RWPE1 (cell line): ENCODE data around the gene SLC2A13.

Experiments used
- CTCF ChIA-PET: fragments of 350-600 bp; sonication (Branson Sonifier 250); formaldehyde crosslinking; extraction: SDS; loops from one replicate; lab custom pipeline; 2021; lab: Yijun Ruan, JAX
- POLR2A ChIA-PET: fragments of 400-600 bp; formaldehyde crosslinking; extraction: SDS; loops from one replicate; lab custom pipeline; 2020; ENCODE audit warnings: antibody characterized with exemption; ENCODE audit not compliant: low non-redundant PET; lab: Yijun Ruan, JAX
- DNase-seq: peaks from one replicate; pipeline ENCODE4 v3.0.0; 2012; ENCODE audit warnings: low spot score
- H3K27ac ChIP-seq: fragments of 450-650 bp; 2 replicates; pipeline ENCODE4 v1.5.1; 2017
- TF ChIP-seq, protein P1 (sequence below): fragments of 450-650 bp; conservative IDR thresholded peaks from 2 replicates; pipeline ENCODE4 v1.5.1; 2017; ENCODE audit warnings: low read depth, mild to moderate bottlenecking

SLC2A13 gene

DNA sequence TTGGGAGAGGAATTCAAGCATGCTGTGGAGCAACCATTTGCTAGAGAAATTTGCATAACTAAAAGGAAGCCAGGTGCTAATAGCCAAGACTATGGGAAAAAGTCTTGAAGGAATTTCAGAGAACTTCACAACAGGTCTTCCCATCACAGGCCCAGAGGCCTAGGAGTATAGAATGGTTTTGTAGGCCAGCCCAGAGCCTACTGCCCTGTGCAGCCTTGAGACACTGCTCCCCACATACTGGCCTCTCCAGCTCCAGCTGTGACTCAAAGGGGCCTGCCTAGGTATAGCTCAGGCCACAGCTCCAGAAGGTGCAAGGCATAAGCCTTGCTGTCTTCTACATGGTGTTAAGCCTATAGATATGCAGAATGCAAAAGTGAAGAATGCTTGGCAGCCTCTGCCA lies 227.1 kb downstream of the SLC2A13 start:
- TF ChIP-seq, protein P1, sequence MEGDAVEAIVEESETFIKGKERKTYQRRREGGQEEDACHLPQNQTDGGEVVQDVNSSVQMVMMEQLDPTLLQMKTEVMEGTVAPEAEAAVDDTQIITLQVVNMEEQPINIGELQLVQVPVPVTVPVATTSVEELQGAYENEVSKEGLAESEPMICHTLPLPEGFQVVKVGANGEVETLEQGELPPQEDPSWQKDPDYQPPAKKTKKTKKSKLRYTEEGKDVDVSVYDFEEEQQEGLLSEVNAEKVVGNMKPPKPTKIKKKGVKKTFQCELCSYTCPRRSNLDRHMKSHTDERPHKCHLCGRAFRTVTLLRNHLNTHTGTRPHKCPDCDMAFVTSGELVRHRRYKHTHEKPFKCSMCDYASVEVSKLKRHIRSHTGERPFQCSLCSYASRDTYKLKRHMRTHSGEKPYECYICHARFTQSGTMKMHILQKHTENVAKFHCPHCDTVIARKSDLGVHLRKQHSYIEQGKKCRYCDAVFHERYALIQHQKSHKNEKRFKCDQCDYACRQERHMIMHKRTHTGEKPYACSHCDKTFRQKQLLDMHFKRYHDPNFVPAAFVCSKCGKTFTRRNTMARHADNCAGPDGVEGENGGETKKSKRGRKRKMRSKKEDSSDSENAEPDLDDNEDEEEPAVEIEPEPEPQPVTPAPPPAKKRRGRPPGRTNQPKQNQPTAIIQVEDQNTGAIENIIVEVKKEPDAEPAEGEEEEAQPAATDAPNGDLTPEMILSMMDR = no peak
- DNase-seq = no peak
- no peak overlapping the region for H3K27ac ChIP-seq
- CTCF ChIA-PET = no interaction called here
- POLR2A ChIA-PET = no interaction called here

DNA sequence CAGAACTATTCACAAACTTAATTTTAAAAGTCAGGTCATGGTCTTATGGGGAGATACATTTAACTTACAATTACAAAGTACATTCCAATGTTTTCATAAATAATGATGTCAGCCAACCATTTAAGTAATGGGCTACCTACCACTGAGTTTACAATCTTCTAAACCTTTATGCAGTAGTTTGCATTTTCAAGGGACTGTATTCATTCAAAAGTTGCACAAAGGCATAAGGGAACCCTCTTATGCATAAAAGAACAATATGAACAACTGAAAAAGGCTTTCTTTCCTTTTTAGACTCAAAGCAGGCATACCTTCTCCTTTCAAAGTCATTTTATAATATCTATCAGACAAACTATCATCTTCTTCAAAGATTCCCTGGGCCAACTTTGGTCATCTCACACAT lies 230.2 kb downstream of the SLC2A13 start:
- ChIA-PET POLR2A (no interaction called here), CTCF (no interaction called here)
- no peak for DNase-seq
- TF ChIP-seq, protein P1 = no peak
- H3K27ac ChIP-seq = no peak overlapping the region

DNA sequence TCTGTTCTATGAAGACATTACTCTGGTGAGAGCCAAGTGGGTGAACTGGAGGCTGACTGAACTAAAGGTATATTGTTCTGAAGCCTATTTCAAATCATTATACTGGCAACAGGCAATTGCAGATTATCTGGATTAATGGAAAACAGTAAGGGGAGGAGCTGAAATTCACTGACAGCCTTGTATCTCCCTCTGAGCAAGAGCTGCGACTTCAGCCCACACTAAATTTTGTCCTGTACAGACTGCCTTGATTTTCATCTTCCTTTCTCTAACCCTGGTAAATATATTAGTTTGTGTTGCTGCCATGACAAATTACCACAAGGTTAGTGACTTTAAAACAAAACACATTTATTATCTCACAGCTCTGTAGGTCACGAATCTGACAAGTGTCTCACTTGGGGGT lies 231.1 kb downstream of the SLC2A13 start:
- no peak for DNase-seq
- H3K27ac ChIP-seq = no peak overlapping the region
- CTCF ChIA-PET = no interaction called here
- TF ChIP-seq, protein P1 = no peak
- POLR2A ChIA-PET = no interaction called here

DNA sequence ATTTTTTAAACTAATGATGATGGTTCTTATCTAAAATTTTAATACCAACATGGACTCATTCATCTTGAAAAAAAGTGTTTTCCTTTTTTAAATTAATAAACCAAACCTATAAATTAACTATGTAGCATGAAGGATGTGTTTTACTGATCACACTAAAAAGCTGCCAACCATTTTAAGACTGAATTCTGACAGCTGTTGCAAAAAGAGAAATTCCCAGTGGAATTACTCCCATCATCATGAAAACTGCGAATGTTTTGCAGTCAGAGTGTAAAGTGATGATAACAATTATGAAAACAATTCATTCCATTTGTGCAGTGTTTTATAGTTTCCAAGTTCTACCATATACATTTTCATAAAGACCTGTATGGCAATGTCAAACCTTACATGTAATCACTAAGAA lies 232.8 kb downstream of the SLC2A13 start:
- TF ChIP-seq, protein P1 = no peak
- no peak for DNase-seq
- ChIA-PET CTCF (interaction anchor here (0.7 kb wide), 1 partner anchor 32 kb away, joined by 4 read pairs; no protein-coding TSS in a partner anchor), POLR2A (no interaction called here)
- no peak overlapping the region for H3K27ac ChIP-seq

DNA sequence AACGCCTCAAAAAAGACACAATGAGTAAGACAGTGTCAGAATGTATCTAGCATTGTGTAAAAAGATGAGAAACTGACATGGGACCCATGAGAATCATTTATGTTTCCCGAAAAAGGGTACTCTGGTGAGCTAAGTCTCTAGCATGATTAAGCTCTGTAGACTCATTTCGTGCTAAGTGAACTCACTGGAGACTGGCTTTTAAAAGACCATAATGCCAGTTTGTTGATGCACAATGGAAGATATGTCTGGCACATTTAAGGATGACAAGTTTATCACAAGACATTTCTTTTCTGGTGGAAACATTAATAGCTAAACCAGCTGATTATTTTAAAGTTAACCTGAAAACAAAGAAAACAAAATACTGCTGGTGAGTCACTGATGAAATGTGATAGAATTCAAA lies 233.5 kb downstream of the SLC2A13 start:
- TF ChIP-seq, protein P1 = no peak
- CTCF ChIA-PET = interaction anchor here (0.5 to 0.8 kb wide), 3 partner anchors 32 to 77 kb away, joined by 3 to 4 read pairs (median 3); no protein-coding TSS in a partner anchor
- no peak overlapping the region for H3K27ac ChIP-seq
- POLR2A ChIA-PET = no interaction called here
- DNase-seq = no peak

DNA sequence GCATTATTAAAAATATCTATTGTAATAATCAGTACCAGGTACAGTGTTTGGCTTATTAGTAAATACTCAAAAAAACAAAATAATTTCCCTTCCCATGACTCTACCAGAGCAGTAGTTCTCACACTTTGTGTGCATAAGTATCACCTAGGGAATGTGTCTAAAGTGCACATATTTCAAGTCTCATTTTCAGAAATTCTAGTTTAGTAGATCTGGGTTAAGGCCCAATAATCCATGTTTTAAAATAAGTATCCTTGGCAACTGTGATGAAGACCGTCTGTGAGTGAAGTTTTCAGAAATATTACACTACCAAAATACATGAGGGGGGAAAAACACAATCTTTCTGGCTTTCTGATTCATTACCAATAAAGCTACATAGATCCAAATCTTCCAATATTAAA lies 237.6 kb downstream of the SLC2A13 start:
- TF ChIP-seq, protein P1 = no peak
- ChIA-PET CTCF (no interaction called here), POLR2A (no interaction called here)
- no peak overlapping the region for H3K27ac ChIP-seq
- no peak for DNase-seq
